Prostate gland (tissue), 2 donors: ENCODE data around the gene ENDOV. TPM values are rescaled to one million over a fixed set of nuclear protein-coding genes. Genes with fewer than 3 reads are reported as not detected.

Experiments used
- DNase-seq: peaks from one replicate; pipeline ENCODE4 v3.0.0-alpha.2; 2019; ENCODE audit warnings: low spot score
- H3K27ac ChIP-seq, 2 donors: fragments of 200-600 bp; sonication (generic); 2 replicates each; pipeline ENCODE4 v1.5.1; 2017 to 2019
- H3K27me3 ChIP-seq: fragments of 200-600 bp; sonication (generic); replicated peaks from 2 replicates; pipeline ENCODE4 v1.5.1; 2019; ENCODE audit not compliant: insufficient read depth
- H3K36me3 ChIP-seq, 2 donors: fragments of 200-600 bp; sonication (generic); 1 replicate in 1 of 2; 2 replicates in 1 of 2; pipeline versions ENCODE4 v1.5.1 to v1.8.1; 2017 to 2019
- H3K4me1 ChIP-seq: fragments of 200-600 bp; sonication (generic); replicated peaks from 2 replicates; pipeline ENCODE4 v1.5.1; 2019
- H3K4me3 ChIP-seq, 2 donors: fragments of 200-600 bp; sonication (generic); 2 replicates each; pipeline ENCODE4 v1.5.1; 2017 to 2019
- H3K9me3 ChIP-seq: fragments of 200-600 bp; sonication (generic); 2 replicates; pipeline ENCODE4 v1.5.1; 2017
- CTCF ChIP-seq, 4 experiments: fragments of 200-600 bp in 2 of 4; fragments of 450-650 bp in 2 of 4; sonication (generic) in 2 of 4; IDR thresholded peaks; 1 replicate in 3 of 4; 2 replicates in 1 of 4; pipeline ENCODE4 v1.5.1; 2016 to 2019; ENCODE audit warnings: antibody characterized with exemption in 4 of 4, mild to moderate bottlenecking in 2 of 4, moderate library complexity in 2 of 4
- POLR2A ChIP-seq: fragments of 450-650 bp; IDR thresholded peaks from one replicate; pipeline ENCODE4 v1.6.1; 2016; ENCODE audit warnings: antibody characterized with exemption, mild to moderate bottlenecking
- POLR2AphosphoS5 ChIP-seq: sonication (generic); formaldehyde crosslinking; IDR thresholded peaks from one replicate; pipeline ENCODE4 v1.6.1; 2017; ENCODE audit warnings: antibody characterized with exemption
- WGBS: methylation state at CpG from one replicate; pipeline ENCODE4 v1.1.5; 2018; 5-methylcytosine and 5-hydroxymethylcytosine counted together
- intact Hi-C: fragments of 100-400 bp; cut with DNase I; formaldehyde crosslinking; loops from one replicate; pipeline ENCODE4 v1.14.2; 2022
- total RNA-seq, 2 donors: library from RNA; depleted of rRNA; stranded (reverse); fragments of >200 nt; gene quantifications; one replicate each; pipeline ENCODE4 v1.1.0, GENCODE V29; 2016

ENDOV gene
- total RNA-seq, 2 donors from 2014 or later: 17.0 to 36.9 TPM

DNA sequence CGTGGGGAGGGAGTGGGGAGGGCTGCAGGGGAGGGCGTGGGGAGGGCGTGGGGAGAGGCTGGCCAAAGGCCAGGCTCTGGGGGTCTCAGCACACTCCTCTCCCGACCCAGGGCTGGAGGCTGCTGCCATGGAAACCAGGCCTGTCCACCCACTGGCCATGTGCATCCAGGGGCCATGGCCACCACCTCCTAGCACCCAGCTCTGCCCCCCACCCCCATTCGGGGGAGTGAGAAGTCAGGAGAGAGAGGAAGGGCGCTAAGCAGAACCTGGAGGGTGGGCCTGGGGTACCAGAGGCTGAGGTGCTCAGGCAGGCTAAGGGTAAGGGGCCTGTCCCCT is 29.6 kb downstream of the ENDOV start:
- Histone ChIP-seq H3K4me1 (no peaks in the 10 kb centered on the region), H3K4me3 (no peak overlapping the region), H3K27me3 (no peaks in the 10 kb centered on the region), H3K36me3 (no peaks in the 10 kb centered on the region), H3K9me3 (no peaks in the 10 kb centered on the region), H3K27ac (no peak overlapping the region)
- intact Hi-C loops: no loop called here
- no peak for TF ChIP-seq POLR2AphosphoS5
- TF ChIP-seq POLR2A: no peak
- TF ChIP-seq CTCF (IDR thresholded peaks at IDR 0.05): no peak
- WGBS: 66% methylated on average over 5 of the region's 6 CpGs
- DNase-seq: no peak

DNA sequence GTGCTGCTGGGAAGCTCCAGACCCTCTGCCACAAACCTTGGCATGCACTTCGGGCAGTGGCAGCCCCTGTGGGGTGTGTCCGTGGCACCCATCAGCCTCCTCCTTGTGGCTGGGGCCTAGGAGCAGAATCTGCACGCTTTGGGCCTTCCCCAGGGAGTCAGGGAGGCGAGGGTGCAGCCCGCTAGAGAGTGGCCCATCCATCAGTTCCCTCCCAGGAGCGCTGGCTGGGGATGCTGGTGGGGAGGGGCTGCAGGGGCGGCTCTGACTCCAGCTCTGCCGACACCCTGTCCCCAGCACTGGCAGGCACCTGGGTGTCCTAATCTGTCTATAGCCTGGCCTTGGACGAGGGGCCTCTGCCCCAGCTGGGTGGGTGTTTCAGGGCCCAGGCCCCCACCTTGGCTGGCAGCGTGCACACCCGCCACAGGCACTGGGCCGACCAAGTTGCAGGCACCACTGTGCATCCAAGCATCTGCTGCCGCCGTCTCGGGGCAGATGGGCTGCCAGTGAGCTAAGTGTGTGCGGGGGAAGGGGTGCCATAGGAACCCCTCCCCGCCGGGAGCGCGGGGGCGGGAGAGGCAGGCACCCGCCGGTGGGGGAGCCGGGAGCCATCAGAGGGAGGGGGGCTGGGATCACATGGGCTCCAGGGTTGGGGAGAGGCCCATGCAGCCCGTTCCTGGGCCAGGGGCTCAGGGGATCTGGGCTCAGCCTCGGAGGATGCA is 30.2 kb downstream of the ENDOV start:
- H3K27me3 ChIP-seq: no peaks in the 10 kb centered on the region
- intact Hi-C loops: no loop called here
- no peaks in the 10 kb centered on the region for H3K9me3 ChIP-seq
- no peaks in the 10 kb centered on the region for H3K36me3 ChIP-seq
- H3K4me3 ChIP-seq: no peak overlapping the region
- DNase-seq: no peak
- WGBS: 73% methylated on average over 6 of the region's 26 CpGs
- no peaks in the 10 kb centered on the region for H3K4me1 ChIP-seq
- no peak overlapping the region for H3K27ac ChIP-seq
- no peak for TF ChIP-seq CTCF (IDR thresholded peaks at IDR 0.05)
- TF ChIP-seq POLR2AphosphoS5: no peak
- TF ChIP-seq POLR2A: no peak

GRCh38 chr17:80445726-80446110 is 30.8 kb downstream of the ENDOV start:
- intact Hi-C loops: no loop called here
- no peaks in the 10 kb centered on the region for H3K36me3 ChIP-seq
- no peaks in the 10 kb centered on the region for H3K4me1 ChIP-seq
- WGBS: 74% methylated on average over 7 of the region's 10 CpGs
- DNase-seq: no peak
- H3K27me3 ChIP-seq: no peaks in the 10 kb centered on the region
- no peak overlapping the region for H3K4me3 ChIP-seq
- no peaks in the 10 kb centered on the region for H3K9me3 ChIP-seq
- TF ChIP-seq CTCF (IDR thresholded peaks at IDR 0.05) (no peak), POLR2AphosphoS5 (no peak), POLR2A (no peak)
- no peak overlapping the region for H3K27ac ChIP-seq

- no peak for TF ChIP-seq POLR2AphosphoS5
- TF ChIP-seq CTCF (IDR thresholded peaks at IDR 0.05): no peak
- TF ChIP-seq POLR2A: no peak
- no peaks in the 10 kb centered on the region for H3K36me3 ChIP-seq
- intact Hi-C loops: no loop called here
- WGBS: 78% methylated on average over 12 of the region's 12 CpGs
- H3K4me1 ChIP-seq: no peaks in the 10 kb centered on the region
- no peaks in the 10 kb centered on the region for H3K27me3 ChIP-seq
- no peak overlapping the region for H3K4me3 ChIP-seq
- no peak for DNase-seq
- H3K27ac ChIP-seq: no peak overlapping the region
- H3K9me3 ChIP-seq: no peaks in the 10 kb centered on the region
These were observed 31.9 kb downstream of the ENDOV start for GRCh38 chr17:80446645-80447405.

- DNase-seq: no peak
- no peaks in the 10 kb centered on the region for H3K9me3 ChIP-seq
- H3K4me3 ChIP-seq: no peak overlapping the region
- H3K36me3 ChIP-seq: no peaks in the 10 kb centered on the region
- H3K4me1 ChIP-seq: no peaks in the 10 kb centered on the region
- H3K27me3 ChIP-seq: no peaks in the 10 kb centered on the region
- intact Hi-C loops: no loop called here
- 94% methylated on average over 4 of the region's 4 CpGs for WGBS
- TF ChIP-seq CTCF (IDR thresholded peaks at IDR 0.05): no peak
- no peak overlapping the region for H3K27ac ChIP-seq
These were observed 32.8 kb downstream of the ENDOV start for GRCh38 chr17:80447790-80448189.
